IMR-90 (cell line): ENCODE data around the gene OTOG. TPM values are rescaled to one million over a fixed set of nuclear protein-coding genes. Genes with fewer than 3 reads are reported as not detected.

Experiments used
- ATAC-seq: fragments of 200-7000 bp; cut with Tn5 transposase; 2 replicates; pipeline ENCODE4 v1.9.1; 2020; ENCODE audit warnings: low read depth, mild to moderate bottlenecking, moderate library complexity
- BruUV-seq: library from RNA; stranded (reverse); fragments of 400-500 nt; replicated peaks from 2 replicates; lab custom pipeline; 2021; lab: Mats Ljungman, UMichigan
- CTCF ChIA-PET: fragments of 300-600 bp; formaldehyde crosslinking; extraction: SDS; loops from one replicate; lab custom pipeline; 2021; ENCODE audit warnings: antibody characterized with exemption; lab: Yijun Ruan, JAX
- POLR2A ChIA-PET: fragments of 300-600 bp; sonication (Branson Sonifier 250); formaldehyde crosslinking; loops from one replicate; lab custom pipeline; 2022; ENCODE audit warnings: antibody characterized with exemption; ENCODE audit not compliant: unreplicated experiment; lab: Charles Lee
- DNase-seq: peaks from one replicate; pipeline ENCODE4 v3.0.0; 2013
- H2AFZ ChIP-seq: replicated peaks from 2 replicates; pipeline ENCODE3; 2013; ENCODE audit warnings: low read length, mild to moderate bottlenecking; ENCODE audit not compliant: poor library complexity
- H2AK5ac ChIP-seq: 2 replicates; pipeline ENCODE4 v1.6.1; 2013; ENCODE audit warnings: low read depth, low read length, inconsistent platforms
- H2AK9ac ChIP-seq: replicated peaks from 2 replicates; pipeline ENCODE3; 2013; ENCODE audit warnings: mild to moderate bottlenecking, low read depth, low read length, moderate library complexity; ENCODE audit not compliant: poor library complexity
- H2BK120ac ChIP-seq: 2 replicates; pipeline ENCODE4 v1.6.1; 2013; ENCODE audit warnings: low read depth, low read length, inconsistent platforms
- H2BK15ac ChIP-seq: 3 replicates; pipeline ENCODE4 v1.6.1; 2013; ENCODE audit warnings: low read depth, low read length, inconsistent platforms
- H2BK20ac ChIP-seq: 2 replicates; pipeline ENCODE4 v1.6.1; 2013; ENCODE audit warnings: low read depth, mild to moderate bottlenecking, inconsistent platforms, low read length, moderate library complexity
- H2BK5ac ChIP-seq: 2 replicates; pipeline ENCODE4 v1.6.1; 2013; ENCODE audit warnings: mild to moderate bottlenecking, low read depth, low read length, inconsistent platforms; ENCODE audit not compliant: poor library complexity, severe bottlenecking
- H3K14ac ChIP-seq: replicated peaks from 2 replicates; pipeline ENCODE4 v1.6.1; 2013; ENCODE audit warnings: low read depth, low read length, inconsistent platforms
- H3K18ac ChIP-seq: 2 replicates; pipeline ENCODE4 v1.6.1; 2013; ENCODE audit warnings: low read depth, low read length, control low read depth
- H3K23ac ChIP-seq: 2 replicates; pipeline ENCODE4 v1.6.1; 2013; ENCODE audit warnings: low read depth, low read length, inconsistent platforms
- H3K27ac ChIP-seq: 2 replicates; pipeline ENCODE4 v1.5.1; 2013; ENCODE audit warnings: mild to moderate bottlenecking, control low read depth, low read length; ENCODE audit not compliant: insufficient read depth
- H3K27me3 ChIP-seq: 2 replicates; pipeline ENCODE4 v1.6.1; 2013; ENCODE audit warnings: low read length; ENCODE audit not compliant: control insufficient read depth, insufficient read depth
- H3K36me3 ChIP-seq: 2 replicates; pipeline ENCODE4 v1.6.1; 2013; ENCODE audit warnings: low read length, mixed read lengths; ENCODE audit not compliant: control insufficient read depth, insufficient read depth
- H3K4ac ChIP-seq: 2 replicates; pipeline ENCODE4 v1.6.1; 2013; ENCODE audit warnings: low read depth, low read length, inconsistent platforms
- H3K4me1 ChIP-seq: 2 replicates; pipeline ENCODE4 v1.6.1; 2013; ENCODE audit warnings: low read length, mixed read lengths; ENCODE audit not compliant: control insufficient read depth, insufficient read depth
- H3K4me2 ChIP-seq: 2 replicates; pipeline ENCODE4 v1.6.1; 2013; ENCODE audit warnings: low read depth, mild to moderate bottlenecking, control low read depth, low read length, moderate library complexity
- H3K4me3 ChIP-seq: 2 replicates; pipeline ENCODE4 v1.5.1; 2013; ENCODE audit warnings: low read depth, mild to moderate bottlenecking, control low read depth, low read length, moderate library complexity; ENCODE audit not compliant: insufficient read depth
- H3K56ac ChIP-seq: 2 replicates; pipeline ENCODE4 v1.6.1; 2013; ENCODE audit warnings: low read length, inconsistent platforms; ENCODE audit not compliant: insufficient read depth; ENCODE audit errors: extremely low read depth
- H3K79me1 ChIP-seq, 2 experiments: 2 replicates each; pipeline ENCODE4 v1.6.1; 2013; ENCODE audit warnings: low read length in 2 of 2, inconsistent platforms in 1 of 2, low read depth in 1 of 2
- H3K9ac ChIP-seq: 2 replicates; pipeline ENCODE4 v1.6.1; 2013; ENCODE audit warnings: low read depth, low read length, control low read depth
- H3K9me1 ChIP-seq: 2 replicates; pipeline ENCODE4 v1.6.1; 2013; ENCODE audit warnings: low read length, inconsistent platforms; ENCODE audit not compliant: insufficient read depth
- H3K9me3 ChIP-seq: 2 replicates; pipeline ENCODE4 v1.6.1; 2013; ENCODE audit warnings: low read length; ENCODE audit not compliant: control insufficient read depth, insufficient read depth
- H4K20me1 ChIP-seq: 2 replicates; pipeline ENCODE4 v1.6.1; 2013; ENCODE audit warnings: low read length, inconsistent platforms; ENCODE audit not compliant: insufficient read depth
- H4K5ac ChIP-seq: 2 replicates; pipeline ENCODE4 v1.6.1; 2013; ENCODE audit warnings: mild to moderate bottlenecking, low read depth, low read length, control low read depth
- H4K8ac ChIP-seq, 2 experiments: 2 replicates each; pipeline ENCODE4 v1.6.1; 2013; ENCODE audit warnings: low read depth in 2 of 2, low read length in 2 of 2, control low read depth in 1 of 2, inconsistent platforms in 1 of 2
- H4K91ac ChIP-seq: 2 replicates; pipeline ENCODE4 v1.6.1; 2013; ENCODE audit warnings: low read depth, low read length, inconsistent platforms; ENCODE audit not compliant: insufficient read depth
- BHLHE40 ChIP-seq: fragments of 150-350 bp; IDR thresholded peaks from 2 replicates; pipeline ENCODE4 v1.6.1; 2016; ENCODE audit warnings: mild to moderate bottlenecking, low read depth, low read length
- CEBPB ChIP-seq: IDR thresholded peaks from 2 replicates; pipeline ENCODE4 v1.6.1; 2012; ENCODE audit warnings: low read depth, low read length, improper control_type of control experiment
- FOS ChIP-seq: fragments of 150-350 bp; IDR thresholded peaks from 2 replicates; pipeline ENCODE4 v1.6.1; 2016; ENCODE audit warnings: low read depth, low read length
- MAFK ChIP-seq: IDR thresholded peaks from 2 replicates; pipeline ENCODE4 v1.6.1; 2012; ENCODE audit warnings: low read depth, low read length, improper control_type of control experiment
- MAZ ChIP-seq: IDR thresholded peaks from 2 replicates; pipeline ENCODE4 v1.6.1; 2012; ENCODE audit warnings: low read depth, mild to moderate bottlenecking, low read length, improper control_type of control experiment, moderate library complexity, borderline replicate concordance
- MXI1 ChIP-seq: IDR thresholded peaks from 2 replicates; pipeline ENCODE4 v1.6.1; 2012; ENCODE audit warnings: low read depth, mild to moderate bottlenecking, low read length, moderate library complexity, borderline replicate concordance
- NFE2L2 ChIP-seq: fragments of 150-350 bp; IDR thresholded peaks from 2 replicates; pipeline ENCODE4 v1.6.1; 2016; ENCODE audit warnings: low read depth, mild to moderate bottlenecking, low read length
- RAD21 ChIP-seq: IDR thresholded peaks from 2 replicates; pipeline ENCODE4 v1.6.1; 2012; ENCODE audit warnings: low read length, improper control_type of control experiment
- RCOR1 ChIP-seq: IDR thresholded peaks from 2 replicates; pipeline ENCODE4 v1.6.1; 2012; ENCODE audit warnings: mild to moderate bottlenecking, low read length, improper control_type of control experiment; ENCODE audit not compliant: insufficient replicate concordance
- SMC3 ChIP-seq: fragments of 150-350 bp; IDR thresholded peaks from 2 replicates; pipeline ENCODE4 v1.6.1; 2016; ENCODE audit warnings: low read depth, mild to moderate bottlenecking, antibody characterized with exemption, low read length, moderate library complexity
- WGBS, 2 experiments: methylation state at CpG; one replicate each; pipeline versions ENCODE4 v1.1.5 to v1.1.7; 2013; ENCODE audit warnings: missing lambda C conversion rate in 2 of 2; ENCODE audit not compliant: insufficient read length in 1 of 2; ENCODE audit errors: extremely low coverage in 2 of 2; 5-methylcytosine and 5-hydroxymethylcytosine counted together
- dilution Hi-C: fragments of 300-500 bp; cut with HindIII; formaldehyde crosslinking; loops from one replicate; pipeline ENCODE4 v1.14.3; 2018; ENCODE audit warnings: low sequenced_read_pairs; ENCODE audit not compliant: unreplicated experiment
- in situ Hi-C: fragments of 300-500 bp; cut with MboI; formaldehyde crosslinking; loops from 3 replicates; pipeline ENCODE4 v1.14.3; 2019; ENCODE audit warnings: low sequenced_read_pairs, inconsistent platforms, mixed read lengths
- intact Hi-C: fragments of 100-400 bp; cut with micrococcal nuclease; formaldehyde crosslinking; loops from 2 replicates; pipeline ENCODE4 v1.10.0; 2022
- polyA plus RNA-seq, 3 experiments: library from polyadenylated mRNA; depleted of rRNA; stranded (reverse); fragments of >200 nt; gene quantifications; 2 replicates each; pipeline ENCODE4 v1.2.3, GENCODE V29; 2012; ENCODE audit warnings: low replicate concordance in 1 of 3
- total RNA-seq: library from RNA; depleted of rRNA; stranded (reverse); fragments of >200 nt; gene quantifications from 2 replicates; pipeline ENCODE4 v1.2.3, GENCODE V29; 2012
- TF ChIP-seq, protein P1 (sequence below): fragments of 150-350 bp; IDR thresholded peaks from 2 replicates; pipeline ENCODE4 v1.6.1; 2016; ENCODE audit warnings: low read depth, mild to moderate bottlenecking, low read length, moderate library complexity, borderline replicate concordance

OTOG gene
- total and polyA plus RNA-seq, 2 of the 4 experiments (the other 2 are of a cell fraction), result not detected

DNA sequence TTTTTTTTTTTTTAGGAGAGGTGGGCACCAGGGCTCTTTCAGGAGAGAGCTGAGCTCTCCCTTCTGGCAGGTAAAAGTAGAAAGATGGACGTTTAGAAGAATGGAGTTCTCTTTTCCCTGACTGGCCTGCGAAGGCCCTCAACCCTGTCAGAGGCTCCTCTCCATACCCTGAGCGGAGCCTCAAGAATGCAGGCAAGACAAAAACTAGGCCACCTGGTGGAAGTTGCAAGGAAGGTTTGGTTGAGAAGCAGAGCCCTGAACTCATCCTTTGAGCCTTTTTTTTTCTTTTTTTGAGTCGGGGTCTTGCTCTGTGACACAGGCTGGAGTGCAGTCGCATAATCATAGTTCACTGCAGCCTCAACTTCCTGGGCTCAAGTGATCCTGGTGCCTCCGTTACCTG is 1.4 kb downstream of the OTOG start:
- Histone ChIP-seq H3K4me1 (no peaks in the 10 kb centered on the region), H3K27me3 (peaks cover 14% of the 10 kb centered on the region), H3K4me3 (no peak overlapping the region), H3K23ac (no peak overlapping the region), H2BK120ac (no peak overlapping the region), H3K79me1 (no peaks in the 10 kb centered on the region), H4K8ac (no peak overlapping the region), H4K91ac (no peak overlapping the region), H3K56ac (no peak overlapping the region), H4K5ac (no peak overlapping the region), H3K9ac (no peak overlapping the region), H2AK9ac (no peak overlapping the region), H3K18ac (no peak overlapping the region), H3K4me2 (no peak overlapping the region), H2AFZ (no peak overlapping the region), H3K9me3 (no peaks in the 10 kb centered on the region), H3K27ac (no peak overlapping the region), H3K4ac (no peak overlapping the region), H2BK5ac (no peak overlapping the region), H2BK20ac (no peak overlapping the region), H3K36me3 (no peaks in the 10 kb centered on the region), H3K9me1 (no peaks in the 10 kb centered on the region), H3K14ac (no peak overlapping the region), H2BK15ac (no peak overlapping the region), H2AK5ac (no peak overlapping the region), H4K20me1 (no peaks in the 10 kb centered on the region)
- dilution Hi-C loops (no loop called here), intact Hi-C loops (no loop called here), in situ Hi-C loops (no loop called here)
- DNase-seq (no peak), ATAC-seq (no peak)
- BruUV-seq, result no TSS peak
- 83% methylated on average over 1 of the region's 6 CpGs; no CpG with 5 or more reads in 1 of the 2 experiments for WGBS, 2 experiments
- POLR2A ChIA-PET, result no interaction called here
- CTCF ChIA-PET, result no interaction called here
- no peak for TF ChIP-seq MAZ
- no peak for TF ChIP-seq CEBPB
- TF ChIP-seq MXI1, result no peak
- no peak for TF ChIP-seq FOS
- no peak for TF ChIP-seq RCOR1
- no peak for TF ChIP-seq SMC3
- TF ChIP-seq NFE2L2, result no peak
- TF ChIP-seq, protein P1, sequence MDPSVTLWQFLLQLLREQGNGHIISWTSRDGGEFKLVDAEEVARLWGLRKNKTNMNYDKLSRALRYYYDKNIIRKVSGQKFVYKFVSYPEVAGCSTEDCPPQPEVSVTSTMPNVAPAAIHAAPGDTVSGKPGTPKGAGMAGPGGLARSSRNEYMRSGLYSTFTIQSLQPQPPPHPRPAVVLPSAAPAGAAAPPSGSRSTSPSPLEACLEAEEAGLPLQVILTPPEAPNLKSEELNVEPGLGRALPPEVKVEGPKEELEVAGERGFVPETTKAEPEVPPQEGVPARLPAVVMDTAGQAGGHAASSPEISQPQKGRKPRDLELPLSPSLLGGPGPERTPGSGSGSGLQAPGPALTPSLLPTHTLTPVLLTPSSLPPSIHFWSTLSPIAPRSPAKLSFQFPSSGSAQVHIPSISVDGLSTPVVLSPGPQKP, result no peak
- TF ChIP-seq BHLHE40, result no peak
- TF ChIP-seq MAFK, result no peak
- TF ChIP-seq RAD21, result no peak
